Left renal cortex interstitium (tissue), 4 donors: ENCODE measurements around the gene MED25. TPM values are rescaled to one million over a fixed set of nuclear protein-coding genes. Genes with fewer than 3 reads are reported as not detected.
"Not testable (repeated sequence)": the region's sequence is repeated elsewhere in the genome, so short reads cannot be mapped to it uniquely, and the experiment has no call there.

ENCODE experiments used
- DNase-seq, 4 donors: peaks; one replicate each; pipeline ENCODE4 v3.0.0-alpha.2; 2013; ENCODE audit warnings: low read depth in 4 of 4, low spot score in 2 of 4, missing footprints in 1 of 4
- polyA plus RNA-seq, 4 donors: library from polyadenylated mRNA; unstranded; fragments of 120-200 nt; gene quantifications; one replicate each; pipeline ENCODE4 v1.2.1, GENCODE V29; 2013; ENCODE audit not compliant: insufficient read length in 4 of 4

The MED25 gene
- polyA plus RNA-seq, 4 donors: 52.5 to 80.8 (median 67.4) TPM

GRCh38 chr19:49812997-49813861 is 4.9 kb upstream of the MED25 start, which contains the start of gene FUZ:
FUZ (minus strand) TSS chr19:49813292; CDS start chr19:49813106, 186 bp downstream.
- peak; percentile 95 to 99 (median 97) for DNase-seq

DNA sequence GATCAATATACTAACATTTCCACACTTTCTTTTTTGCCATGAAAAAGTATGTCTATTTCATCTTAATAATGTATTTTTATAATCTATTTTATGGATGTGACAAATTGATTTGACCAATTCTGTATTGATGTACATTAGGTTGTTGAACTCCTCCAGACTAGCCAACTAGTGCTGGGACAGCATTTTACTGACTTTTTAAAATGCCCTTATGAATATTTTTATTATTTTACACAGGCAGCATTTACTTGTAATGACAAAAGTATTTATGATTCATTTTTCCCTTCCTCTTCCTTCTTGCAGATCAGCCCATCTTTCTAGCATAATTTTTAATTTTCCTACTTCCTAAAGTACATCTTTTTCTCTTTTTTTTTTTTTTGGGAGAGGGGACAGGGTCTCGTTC is 4.1 kb upstream of the MED25 start:
- no peak for DNase-seq

DNA sequence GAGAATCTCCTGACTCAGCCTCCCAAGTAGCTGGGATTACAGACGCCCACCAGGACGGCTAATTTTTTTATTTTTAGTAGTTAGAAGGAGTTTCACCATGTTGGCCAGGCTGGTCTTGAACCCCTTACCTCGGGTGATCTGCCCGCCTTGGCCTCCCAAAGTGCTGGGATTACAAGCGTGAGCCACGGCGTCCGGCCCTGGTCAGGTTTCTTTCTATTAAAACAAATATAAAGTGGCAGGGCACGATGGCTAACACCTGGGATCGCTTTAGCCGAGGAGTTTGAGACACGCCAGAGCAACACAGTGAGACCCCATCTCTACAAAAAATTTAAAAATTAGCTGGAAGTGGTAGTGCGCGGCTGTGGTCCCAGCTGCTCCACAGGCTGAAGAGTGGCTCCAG is 1.5 kb upstream of the MED25 start:
- no peak for DNase-seq

- no peak for DNase-seq
Measured at GRCh38 chr19:49818649-49819370, 721 bp downstream of the MED25 start.

- not testable (repeated sequence) for DNase-seq
Measured at GRCh38 chr19:49819452-49820115, 1.5 kb downstream of the MED25 start.

DNA sequence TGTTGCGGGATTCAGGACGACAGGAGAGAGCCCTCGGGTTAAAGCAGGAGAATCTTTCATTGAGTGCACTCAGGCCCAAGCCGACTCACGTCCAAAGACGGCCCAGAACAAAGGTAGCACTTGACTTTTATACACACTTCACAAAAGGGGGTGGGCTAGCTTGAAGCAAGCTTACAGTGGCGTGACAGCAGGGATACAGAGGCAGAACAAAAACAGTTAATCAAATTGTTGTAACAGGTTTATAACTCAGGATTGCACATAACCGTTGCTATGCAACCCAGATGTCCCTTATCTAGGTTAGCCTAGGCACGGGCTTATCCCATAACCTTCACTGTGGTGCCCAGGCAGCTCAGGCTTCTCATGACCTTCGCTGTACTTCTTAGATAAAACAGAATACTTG is 2.0 kb downstream of the MED25 start:
- DNase-seq: no peak

GRCh38 chr19:49823472-49823871 is 5.4 kb downstream of the MED25 start:
- DNase-seq: no peak

DNA sequence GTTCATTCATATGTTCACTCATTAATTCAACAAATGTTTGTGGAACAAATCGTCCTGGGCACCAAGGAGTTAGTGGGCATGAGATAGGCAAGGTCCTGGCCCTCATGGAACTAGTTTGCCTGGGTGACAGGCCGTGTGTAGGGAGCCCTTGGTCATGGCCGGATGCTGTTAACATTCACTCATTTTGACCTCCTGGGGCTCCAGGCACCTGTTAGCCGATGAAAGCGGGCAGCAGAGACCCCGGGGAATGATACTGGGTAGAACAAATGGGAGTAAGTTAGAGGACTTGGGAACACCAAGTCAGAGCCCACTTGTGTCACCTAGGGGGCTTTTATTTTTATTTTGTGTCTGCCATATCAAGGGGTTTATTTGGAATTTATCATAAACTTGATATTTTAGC is 6.6 kb downstream of the MED25 start:
- no peak for DNase-seq

GRCh38 chr19:49827034-49827433 is 8.9 kb downstream of the MED25 start:
- DNase-seq: no peak

DNA sequence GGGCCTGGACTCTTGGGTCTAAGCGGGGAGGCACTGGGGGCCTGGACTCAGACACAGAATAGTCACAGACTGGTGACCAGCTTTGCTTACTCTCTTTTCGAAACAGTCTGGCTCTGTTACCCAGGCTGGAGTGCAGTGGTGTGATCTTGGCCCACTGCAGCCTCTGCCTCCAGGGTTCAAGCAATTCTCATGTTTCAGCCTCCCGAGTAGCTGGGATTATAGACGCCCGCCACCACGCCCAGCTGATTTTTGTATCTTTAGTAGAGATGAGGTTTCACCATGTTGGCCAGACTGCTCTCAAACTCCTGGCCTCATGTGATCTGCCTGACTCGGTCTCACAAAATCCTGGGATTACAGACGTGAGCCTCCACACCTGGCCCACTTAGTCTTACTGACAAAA is 11.1 kb downstream of the MED25 start:
- DNase-seq: no peak

- no peak for DNase-seq
Measured at GRCh38 chr19:49829721-49830120, 11.6 kb downstream of the MED25 start.

- no peak for DNase-seq
Measured at GRCh38 chr19:49830766-49831165, 12.7 kb downstream of the MED25 start.

DNA sequence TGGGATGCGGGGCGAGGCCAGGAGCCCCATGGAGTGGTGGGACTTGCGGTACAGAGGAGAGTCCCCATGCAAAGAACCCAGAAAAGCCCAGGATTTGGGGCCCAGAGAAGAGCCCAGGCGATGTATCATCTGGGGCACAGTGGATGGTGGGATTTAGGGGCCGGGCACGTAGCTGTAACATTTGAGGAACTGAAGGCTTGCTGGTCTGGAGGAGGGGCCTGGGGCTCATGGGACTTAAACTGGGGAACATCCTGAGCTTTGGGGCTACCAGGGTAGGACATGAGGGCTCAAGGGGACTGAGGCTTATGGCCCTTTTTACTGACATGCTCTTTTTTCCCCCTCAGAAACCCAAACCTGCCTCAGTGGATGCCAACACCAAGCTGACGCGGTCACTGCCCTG is 13.5 kb downstream of the MED25 start:
- no peak for DNase-seq

DNA sequence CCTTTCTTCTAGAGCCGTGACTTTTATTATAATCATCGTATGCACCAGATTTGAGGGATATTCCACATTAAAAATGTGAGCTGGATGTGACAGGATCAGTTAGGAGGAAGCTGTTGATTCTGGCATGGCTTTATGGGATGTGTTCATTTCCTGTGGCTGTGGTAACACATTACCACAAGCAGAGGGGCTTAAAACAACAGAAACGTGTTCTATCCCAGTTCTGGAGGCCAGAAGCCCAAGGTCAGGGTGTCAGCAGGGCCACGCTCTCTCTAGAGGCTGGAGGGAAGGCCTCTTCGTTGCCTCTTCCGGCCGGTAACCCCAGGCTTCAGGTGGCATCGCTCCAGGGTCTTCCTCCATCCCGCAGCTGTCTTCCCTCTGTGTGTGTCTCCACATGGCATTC is 14.5 kb downstream of the MED25 start:
- DNase-seq: no peak

DNA sequence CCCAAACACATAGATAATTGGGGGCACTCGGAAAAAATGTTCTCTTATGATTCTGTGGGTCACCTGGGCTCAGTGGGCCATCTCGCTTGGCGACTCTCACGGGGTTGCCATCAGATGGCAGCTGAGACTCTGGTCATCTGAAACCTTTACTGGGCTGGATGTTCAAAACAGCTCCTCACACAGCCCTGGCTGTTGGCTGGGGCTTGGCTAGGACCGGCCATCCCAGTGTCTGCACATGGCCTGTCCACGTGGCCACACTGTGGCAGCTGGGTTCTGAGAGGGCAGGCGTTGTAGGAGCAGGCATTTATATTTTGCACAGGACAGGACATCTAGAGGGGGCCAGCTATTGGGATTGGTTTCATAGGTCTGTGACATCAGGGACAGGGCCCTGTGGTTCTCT is 15.5 kb downstream of the MED25 start:
- DNase-seq: no peak

DNA sequence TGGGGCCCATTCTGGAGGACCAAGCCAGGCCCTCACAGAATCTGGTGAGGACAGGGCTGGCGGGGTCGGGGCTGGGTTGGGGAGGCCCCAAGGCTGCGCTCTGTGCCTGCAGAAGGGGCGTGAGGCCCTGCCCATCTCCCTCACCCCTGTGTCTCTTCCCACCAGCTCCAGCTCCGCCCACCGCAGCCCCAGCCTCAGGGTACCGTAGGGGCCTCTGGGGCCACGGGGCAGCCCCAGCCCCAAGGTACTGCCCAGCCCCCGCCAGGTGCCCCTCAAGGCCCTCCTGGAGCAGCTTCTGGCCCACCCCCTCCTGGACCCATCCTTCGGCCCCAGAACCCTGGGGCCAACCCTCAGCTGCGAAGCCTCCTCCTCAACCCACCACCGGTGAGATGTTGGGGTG is 17.5 kb downstream of the MED25 start:
- no peak for DNase-seq

GRCh38 chr19:49836176-49837008 is 18.3 kb downstream of the MED25 start:
- no peak for DNase-seq

DNA sequence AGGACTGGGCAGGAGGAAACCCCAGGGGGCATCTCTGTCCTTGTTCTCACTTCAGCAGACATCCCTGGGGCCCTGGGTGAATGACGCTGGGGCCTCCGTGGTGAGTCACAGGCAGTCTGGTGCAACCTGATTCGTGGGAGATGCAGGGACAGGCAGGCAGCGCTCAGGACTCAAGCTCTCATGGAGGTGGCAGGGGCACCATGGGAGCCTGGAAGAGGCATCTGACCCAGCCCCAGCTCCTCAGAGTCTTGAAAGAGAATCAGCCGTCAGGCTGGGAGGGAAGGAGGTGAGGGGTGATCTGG is 18.9 kb downstream of the MED25 start:
- DNase-seq: no peak

DNA sequence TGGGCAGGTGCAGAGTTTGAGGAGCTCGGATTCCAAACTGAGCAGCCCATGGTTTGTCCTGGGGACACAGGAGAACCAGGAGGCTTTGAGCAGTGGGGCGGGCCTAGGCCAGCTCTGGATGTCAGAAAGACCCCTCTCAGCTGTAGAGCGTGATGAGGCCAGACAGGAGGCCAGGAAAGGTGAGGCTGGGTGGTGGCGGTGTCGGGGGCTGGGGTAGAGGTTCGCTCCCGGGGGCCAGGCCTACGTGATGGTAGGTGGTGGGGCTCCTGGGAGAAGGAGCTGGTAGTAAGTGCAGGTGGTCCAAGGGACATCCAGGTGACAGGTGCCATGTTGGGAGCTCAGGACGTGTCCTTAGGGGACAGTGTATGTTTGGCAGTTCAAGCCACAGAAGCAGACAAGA is 19.3 kb downstream of the MED25 start:
- DNase-seq: no peak

DNA sequence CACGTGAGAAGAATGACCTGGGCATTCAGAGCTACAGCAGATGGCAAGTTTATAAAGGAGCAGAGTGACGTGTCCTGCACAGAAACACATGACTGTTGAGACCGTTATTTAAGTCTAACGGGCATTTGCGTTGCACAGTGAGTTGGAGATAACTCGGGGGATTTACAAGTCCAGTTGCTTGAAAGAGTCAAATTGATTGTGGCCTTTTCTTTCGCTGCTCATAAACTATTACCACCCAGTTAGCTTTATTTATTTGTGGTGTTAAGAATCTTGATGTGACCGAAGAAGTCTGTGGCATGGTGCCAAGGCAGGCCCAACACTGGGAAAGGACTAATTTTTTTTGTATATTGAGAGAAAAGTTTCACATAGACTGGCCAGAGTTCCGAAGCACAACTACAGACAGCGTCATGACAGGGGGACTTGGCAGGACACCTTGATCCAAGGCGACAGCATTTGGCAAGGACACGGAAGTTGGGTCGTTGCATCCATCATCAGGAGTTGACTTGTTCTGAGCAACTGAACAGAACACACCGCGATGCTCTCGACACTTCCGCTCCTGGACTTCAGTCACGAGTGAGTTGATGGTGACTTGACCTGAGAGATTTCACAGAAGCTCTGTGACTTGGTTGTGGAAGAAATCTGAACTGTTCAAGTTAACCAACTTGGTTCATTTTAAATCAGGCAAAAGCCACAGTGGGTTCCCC is 20.9 kb downstream of the MED25 start:
- no peak for DNase-seq
